ENCODE data around the gene SHOX.

- TF ChIP-seq CTCF (IDR thresholded peaks at IDR 0.05) (no peak), POLR2A (IDR thresholded peaks at IDR 0.05) (no peak), POLR2AphosphoS5 (IDR thresholded peaks at IDR 0.05) (no peak)
Observed at GRCh38 chrX:621705-622503, 8.7 kb upstream of the SHOX start.

All from breast epithelium (tissue), 3 donors.